Fibroblast of mammary gland (primary cell): ENCODE measurements around the gene AKAP13.

Experiments used
- DNase-seq: peaks from one replicate; pipeline ENCODE4 v3.0.0-alpha.2; 2010; ENCODE audit warnings: low read depth
- H3K4me3 ChIP-seq: 2 replicates; pipeline ENCODE4 v1.5.1; 2011; ENCODE audit warnings: low read depth, mild to moderate bottlenecking, low read length, moderate library complexity; ENCODE audit not compliant: control insufficient read depth
- CTCF ChIP-seq: conservative IDR thresholded peaks from 2 replicates; pipeline ENCODE4 v1.5.1; 2011; ENCODE audit warnings: low read depth, low read length, inconsistent platforms; ENCODE audit not compliant: control insufficient read depth, insufficient read depth

AKAP13 gene

DNA sequence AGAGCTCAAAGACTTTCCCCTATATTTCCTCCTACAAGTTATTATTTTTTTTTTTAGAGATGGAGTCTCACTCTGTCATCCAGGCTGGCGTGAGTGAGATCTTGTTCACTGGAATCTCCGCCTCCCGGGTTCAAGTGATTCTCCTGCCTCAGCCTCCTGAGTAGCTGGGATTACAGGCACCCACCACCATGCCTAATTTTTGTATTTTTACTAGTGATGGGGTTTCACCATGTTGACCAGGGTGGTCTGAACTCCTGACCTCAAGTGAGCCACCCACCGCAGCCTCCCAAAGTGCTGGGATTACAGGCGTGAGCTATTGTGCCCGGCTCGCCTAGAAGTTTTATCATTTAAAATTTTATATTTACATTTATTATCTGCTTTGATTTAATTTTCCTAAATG lies 5.9 kb downstream of the AKAP13 start:
- DNase-seq = no peak
- no peak overlapping the region for H3K4me3 ChIP-seq
- no peak for TF ChIP-seq CTCF

DNA sequence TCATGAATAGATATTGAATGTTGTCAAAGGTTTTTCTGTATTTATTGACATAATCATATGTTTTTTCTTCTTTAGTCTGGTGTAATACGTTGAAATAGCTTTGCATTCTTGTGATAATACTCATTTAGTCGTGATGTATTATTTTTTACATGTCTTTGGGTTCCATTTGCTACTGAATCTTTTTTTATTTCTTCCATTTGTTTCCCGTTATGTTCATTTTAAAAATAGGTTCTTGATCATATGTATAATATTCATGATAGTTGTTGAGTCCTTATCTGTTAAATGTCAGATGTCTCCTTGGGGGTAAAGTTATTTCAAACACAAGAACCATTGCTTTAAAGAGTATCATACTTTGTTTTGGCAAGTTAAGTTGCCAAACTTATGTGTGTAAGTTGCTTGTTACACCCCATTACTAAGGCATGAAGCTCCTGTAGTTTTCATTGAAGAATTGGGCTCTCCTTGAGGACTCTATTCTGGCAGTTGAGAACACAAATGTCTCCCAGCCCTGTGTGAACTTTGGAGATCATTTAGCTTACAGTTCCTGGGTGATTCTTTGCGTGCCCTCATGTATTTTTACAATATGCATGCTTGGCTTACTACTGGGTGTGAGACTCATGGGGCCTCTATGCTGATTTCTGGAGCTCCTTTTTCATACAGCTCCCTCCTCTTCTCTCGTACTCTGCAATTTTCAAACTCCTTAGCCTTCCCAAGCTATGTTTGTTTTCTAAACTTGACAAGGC lies 8.3 kb downstream of the AKAP13 start:
- DNase-seq = no peak
- TF ChIP-seq CTCF = no peak
- H3K4me3 ChIP-seq = no peak overlapping the region

DNA sequence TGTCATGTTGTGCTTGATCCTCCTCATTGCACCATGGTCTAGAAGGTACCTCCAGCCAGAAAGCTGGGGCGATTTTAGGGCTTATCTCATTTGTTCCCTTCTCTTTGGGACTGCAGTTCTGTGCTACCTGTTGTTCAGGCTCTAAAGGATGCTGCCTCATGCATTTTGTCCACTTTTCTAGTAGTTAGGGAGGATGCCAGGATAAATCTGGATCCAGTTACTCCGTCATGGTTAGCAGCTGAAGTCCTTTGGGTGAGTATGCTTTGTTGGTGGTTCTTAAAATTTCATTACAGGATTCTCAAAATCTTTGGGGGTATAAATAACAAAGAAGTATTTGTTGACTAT lies 8.9 kb downstream of the AKAP13 start:
- DNase-seq = no peak
- no peak for TF ChIP-seq CTCF
- H3K4me3 ChIP-seq = no peak overlapping the region

DNA sequence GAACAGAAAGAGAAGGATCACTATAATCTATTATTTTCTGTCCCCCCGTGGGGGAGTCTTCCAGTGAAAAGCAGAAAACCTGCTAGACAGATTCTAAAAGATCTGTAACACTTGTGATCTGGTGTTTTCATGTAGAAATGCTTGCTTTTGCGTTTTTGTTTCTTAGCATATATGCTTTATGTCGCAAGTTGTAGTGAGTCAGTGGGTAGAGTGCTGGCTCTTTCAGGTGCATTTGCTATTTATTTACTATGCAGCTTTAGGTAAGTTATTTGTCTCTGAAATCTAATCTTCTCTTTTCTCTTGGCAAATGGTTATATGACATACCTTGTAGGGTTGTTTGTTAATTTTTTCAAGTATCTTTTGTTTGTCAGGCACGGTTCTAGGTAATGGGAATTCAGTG lies 9.4 kb downstream of the AKAP13 start:
- DNase-seq = no peak
- TF ChIP-seq CTCF = no peak
- no peak overlapping the region for H3K4me3 ChIP-seq

- no peak for TF ChIP-seq CTCF
- H3K4me3 ChIP-seq = no peak overlapping the region
- DNase-seq = no peak
These were observed 12.8 kb downstream of the AKAP13 start for GRCh38 chr15:85393210-85393609.

DNA sequence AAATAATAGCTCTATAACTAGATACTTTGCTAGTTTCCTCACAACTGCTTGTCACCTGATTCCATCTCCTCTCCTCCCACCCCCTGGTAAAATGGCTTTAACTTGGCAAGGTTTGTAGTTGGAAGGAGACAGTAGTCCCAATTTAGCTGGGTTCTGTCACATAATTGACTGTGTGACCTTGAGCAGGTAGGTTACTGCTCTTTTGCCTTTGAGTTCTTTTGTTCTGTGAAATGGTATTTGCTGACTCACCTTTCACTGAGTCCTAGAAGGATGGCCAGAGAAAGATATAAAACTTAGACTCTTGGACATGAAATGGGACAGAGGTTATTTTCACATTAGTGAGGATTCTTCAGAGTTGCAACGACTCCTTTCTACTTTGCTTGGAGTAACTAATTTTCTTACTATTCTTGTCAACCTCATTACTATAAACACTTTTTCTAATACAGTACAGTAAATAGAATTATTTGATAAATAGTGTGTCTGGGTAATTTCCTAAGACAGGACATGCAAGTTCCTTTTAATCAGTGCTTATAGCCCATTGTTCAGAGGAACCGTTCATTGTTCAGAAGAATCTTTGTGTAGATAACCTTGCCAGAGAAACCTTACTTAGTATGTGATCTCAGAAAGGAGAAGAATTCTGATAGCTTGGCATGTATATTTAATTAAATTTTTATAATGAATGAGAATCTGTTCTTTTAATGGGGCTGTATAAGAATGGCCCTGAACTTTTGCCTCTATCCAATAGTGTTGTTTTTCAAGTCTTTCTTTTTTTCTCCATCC lies 14.3 kb downstream of the AKAP13 start:
- no peak for DNase-seq
- no peak overlapping the region for H3K4me3 ChIP-seq
- no peak for TF ChIP-seq CTCF
